ENCODE results near the gene CD300LF.

Gene CD300LF

DNA sequence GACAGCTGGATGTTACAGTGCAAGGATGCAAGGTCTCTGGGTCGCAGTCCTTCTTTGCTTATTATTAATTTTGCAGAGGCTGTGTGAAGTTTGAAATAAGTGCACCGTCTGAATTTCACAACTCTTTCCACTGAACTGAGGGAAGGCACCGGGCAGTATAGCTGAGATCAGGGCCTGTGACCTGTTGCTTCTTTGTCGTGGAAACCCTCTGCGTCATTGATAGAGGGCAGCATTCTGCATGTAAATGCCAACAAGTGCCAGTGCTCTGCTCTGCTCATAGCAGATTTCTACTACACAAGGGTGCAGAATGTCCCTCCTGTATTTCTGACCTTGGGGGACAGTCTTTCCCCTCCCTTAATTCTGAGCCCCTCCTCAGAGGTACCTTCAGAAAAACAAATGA is 26.0 kb downstream of the CD300LF start:
- Histone ChIP-seq H3K9me3 (ENCODE audit: control insufficient read depth, low read length) (no peaks in the 10 kb centered on the region), H3K4me3 (ENCODE audit: extremely low read depth, insufficient read depth, low read length, poor library complexity, severe bottlenecking) (no peak overlapping the region), H3K36me3 (ENCODE audit: control insufficient read depth, insufficient read depth, low read length) (no peaks in the 10 kb centered on the region), H3K27ac (ENCODE audit: low read depth, low read length, severe bottlenecking) (no peak overlapping the region), H3K4me1 (ENCODE audit: control insufficient read depth, insufficient read depth, low read length, poor library complexity, severe bottlenecking) (no peaks in the 10 kb centered on the region)
- WGBS, 2 experiments (ENCODE audit: insufficient coverage in 2 of 2), result 67 to 69% methylated on average over 4 to 5 of the region's 5 CpGs

DNA sequence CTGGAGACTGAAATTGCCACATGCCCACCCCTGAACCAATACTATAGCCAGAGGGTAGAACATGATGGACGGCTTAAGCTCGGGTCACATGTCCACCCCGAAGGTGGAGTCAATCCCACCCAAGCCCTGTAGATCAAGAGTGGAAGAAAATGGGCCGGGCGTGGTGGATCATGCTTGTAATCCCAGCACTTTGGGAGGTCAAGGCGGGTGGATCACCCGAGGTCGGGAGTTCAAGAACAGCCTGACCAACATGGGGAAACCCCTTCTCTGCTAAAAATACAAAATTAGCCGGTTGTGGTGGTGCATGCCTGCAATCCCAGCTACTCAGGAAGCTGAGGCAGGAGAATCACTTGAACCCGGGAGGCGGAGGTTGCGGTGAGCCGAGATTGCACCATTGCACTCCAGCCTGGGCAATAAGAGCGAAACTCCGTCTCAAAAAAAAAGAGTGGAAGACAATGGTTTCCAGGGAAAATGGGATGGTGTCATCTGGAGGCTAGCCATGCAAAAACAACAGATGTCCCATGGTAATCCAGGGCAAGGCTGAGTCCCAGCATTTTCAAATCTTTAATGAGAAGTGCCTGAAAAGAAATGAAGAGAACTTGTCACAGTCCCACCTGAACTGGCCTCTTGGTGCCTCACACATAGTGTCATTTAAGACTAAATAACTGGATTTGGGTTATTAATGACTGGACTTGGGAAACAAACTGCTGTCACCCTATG is 30.1 kb downstream of the CD300LF start:
- no peaks in the 10 kb centered on the region for H3K4me1 ChIP-seq (ENCODE audit: control insufficient read depth, insufficient read depth, low read length, poor library complexity, severe bottlenecking)
- H3K36me3 ChIP-seq (ENCODE audit: control insufficient read depth, insufficient read depth, low read length), result no peaks in the 10 kb centered on the region
- H3K4me3 ChIP-seq (ENCODE audit: extremely low read depth, insufficient read depth, low read length, poor library complexity, severe bottlenecking), result no peak overlapping the region
- no peaks in the 10 kb centered on the region for H3K9me3 ChIP-seq (ENCODE audit: control insufficient read depth, low read length)
- no peak overlapping the region for H3K27ac ChIP-seq (ENCODE audit: low read depth, low read length, severe bottlenecking)
- 83 to 87% methylated on average over 7 to 15 of the region's 15 CpGs for WGBS, 2 experiments (ENCODE audit: insufficient coverage in 2 of 2)

DNA sequence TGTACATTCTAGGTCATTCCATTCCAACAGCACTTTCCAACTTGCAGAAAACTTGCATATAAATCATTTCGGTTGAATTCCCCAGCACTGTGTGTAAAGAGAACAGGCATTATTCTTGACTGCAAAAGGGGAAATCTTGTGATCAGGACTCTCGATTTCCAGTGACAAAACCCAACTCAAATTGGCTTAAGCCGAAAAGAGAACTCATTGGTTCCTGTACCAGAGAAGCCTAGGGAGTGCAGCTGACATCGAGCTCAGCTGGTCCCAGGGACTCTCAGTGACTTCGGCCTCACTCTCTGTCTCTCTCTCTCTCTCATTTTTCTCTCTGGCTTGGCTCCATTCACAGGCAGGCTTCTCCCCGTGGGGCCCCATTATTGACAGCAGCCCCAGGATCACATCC is 30.7 kb downstream of the CD300LF start:
- H3K27ac ChIP-seq (ENCODE audit: low read depth, low read length, severe bottlenecking), result no peak overlapping the region

DNA sequence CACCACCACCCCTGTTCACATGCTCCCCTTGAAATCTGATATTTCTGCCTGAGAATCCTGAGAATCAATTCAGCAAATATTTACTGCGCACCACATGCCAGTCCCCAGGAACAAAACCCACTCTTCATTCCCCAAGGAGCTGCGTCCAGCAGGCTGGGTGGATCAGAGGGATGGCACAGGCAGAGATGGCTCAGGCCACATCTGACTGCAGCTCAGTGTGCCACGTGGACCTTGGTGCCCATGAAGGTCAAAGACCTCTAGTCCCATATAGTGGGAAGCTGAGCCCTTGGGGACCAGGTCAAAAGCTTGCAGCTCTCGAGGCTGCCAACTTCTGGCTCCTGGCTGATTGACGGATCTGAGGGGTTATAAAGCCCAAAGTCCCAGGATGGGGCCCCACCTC is 31.8 kb downstream of the CD300LF start:
- Histone ChIP-seq H3K27ac (ENCODE audit: low read depth, low read length, severe bottlenecking) (no peak overlapping the region), H3K4me1 (ENCODE audit: control insufficient read depth, insufficient read depth, low read length, poor library complexity, severe bottlenecking) (peaks cover 13% of the 10 kb centered on the region), H3K9me3 (ENCODE audit: control insufficient read depth, low read length) (no peaks in the 10 kb centered on the region), H3K36me3 (ENCODE audit: control insufficient read depth, insufficient read depth, low read length) (no peaks in the 10 kb centered on the region), H3K4me3 (ENCODE audit: extremely low read depth, insufficient read depth, low read length, poor library complexity, severe bottlenecking) (no peak overlapping the region)
- WGBS, 2 experiments (ENCODE audit: insufficient coverage in 2 of 2), result 73 to 82% methylated on average over 5 of the region's 5 CpGs

More for the DNA sequence above, 30.7 kb downstream of the CD300LF start:
- no peak overlapping the region for H3K4me3 ChIP-seq (ENCODE audit: extremely low read depth, insufficient read depth, low read length, poor library complexity, severe bottlenecking)
- no peaks in the 10 kb centered on the region for H3K36me3 ChIP-seq (ENCODE audit: control insufficient read depth, insufficient read depth, low read length)
- H3K4me1 ChIP-seq (ENCODE audit: control insufficient read depth, insufficient read depth, low read length, poor library complexity, severe bottlenecking), result peaks cover 5% of the 10 kb centered on the region
- WGBS, 2 experiments (ENCODE audit: insufficient coverage in 2 of 2), result 78 to 81% methylated on average over 5 of the region's 6 CpGs
- H3K9me3 ChIP-seq (ENCODE audit: control insufficient read depth, low read length), result no peaks in the 10 kb centered on the region

DNA sequence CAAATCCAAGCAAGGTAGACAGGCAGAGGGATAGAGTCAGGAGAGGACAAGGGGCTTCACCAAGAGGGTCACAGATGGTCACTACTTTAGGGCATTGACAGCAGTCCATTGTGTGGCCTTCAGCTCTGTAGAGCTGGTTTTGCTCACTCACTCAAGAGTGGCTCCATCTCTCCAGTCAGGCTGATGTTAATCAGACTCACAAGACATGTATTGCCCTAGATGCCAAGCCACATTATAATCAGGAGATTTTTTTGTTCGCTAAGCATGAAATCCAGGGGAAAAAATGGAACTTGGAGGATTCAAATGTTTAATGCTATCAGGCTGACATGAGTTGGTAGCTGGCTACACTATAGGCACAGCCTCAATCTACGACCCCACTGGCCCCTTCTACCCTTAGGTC is 32.5 kb downstream of the CD300LF start:
- 60 to 68% methylated on average over 1 to 2 of the region's 2 CpGs for WGBS, 2 experiments (ENCODE audit: insufficient coverage in 2 of 2)
- no peak overlapping the region for H3K27ac ChIP-seq (ENCODE audit: low read depth, low read length, severe bottlenecking)
- H3K9me3 ChIP-seq (ENCODE audit: control insufficient read depth, low read length), result no peaks in the 10 kb centered on the region
- H3K4me1 ChIP-seq (ENCODE audit: control insufficient read depth, insufficient read depth, low read length, poor library complexity, severe bottlenecking), result peaks cover 13% of the 10 kb centered on the region
- H3K36me3 ChIP-seq (ENCODE audit: control insufficient read depth, insufficient read depth, low read length), result no peaks in the 10 kb centered on the region
- no peak overlapping the region for H3K4me3 ChIP-seq (ENCODE audit: extremely low read depth, insufficient read depth, low read length, poor library complexity, severe bottlenecking)

DNA sequence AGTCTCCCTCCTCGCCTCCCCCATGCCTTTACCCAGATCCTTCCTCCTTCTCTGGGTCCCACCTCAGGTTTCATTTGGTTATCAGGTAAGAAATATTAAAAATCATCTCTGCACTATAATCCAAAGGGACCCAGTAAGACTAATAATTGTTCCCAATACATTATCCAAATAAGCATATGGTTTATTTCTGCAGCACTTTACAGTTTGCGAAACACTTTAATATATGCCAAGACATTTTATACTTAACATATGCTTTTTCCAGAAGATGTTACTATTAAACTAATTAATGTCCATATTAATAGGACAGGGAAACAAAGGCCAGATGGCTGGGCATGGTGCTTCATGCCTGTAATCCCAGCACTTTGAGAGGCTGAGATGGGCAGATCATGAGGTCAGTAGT is 33.3 kb downstream of the CD300LF start:
- Histone ChIP-seq H3K4me3 (ENCODE audit: extremely low read depth, insufficient read depth, low read length, poor library complexity, severe bottlenecking) (no peak overlapping the region), H3K9me3 (ENCODE audit: control insufficient read depth, low read length) (no peaks in the 10 kb centered on the region), H3K27ac (ENCODE audit: low read depth, low read length, severe bottlenecking) (no peak overlapping the region), H3K4me1 (ENCODE audit: control insufficient read depth, insufficient read depth, low read length, poor library complexity, severe bottlenecking) (peaks cover 13% of the 10 kb centered on the region), H3K36me3 (ENCODE audit: control insufficient read depth, insufficient read depth, low read length) (no peaks in the 10 kb centered on the region)
- WGBS, 2 experiments (ENCODE audit: insufficient coverage in 2 of 2), result 80% methylated on average over 1 of the region's 2 CpGs; no CpG with 5 or more reads in 1 of the 2 experiments

DNA sequence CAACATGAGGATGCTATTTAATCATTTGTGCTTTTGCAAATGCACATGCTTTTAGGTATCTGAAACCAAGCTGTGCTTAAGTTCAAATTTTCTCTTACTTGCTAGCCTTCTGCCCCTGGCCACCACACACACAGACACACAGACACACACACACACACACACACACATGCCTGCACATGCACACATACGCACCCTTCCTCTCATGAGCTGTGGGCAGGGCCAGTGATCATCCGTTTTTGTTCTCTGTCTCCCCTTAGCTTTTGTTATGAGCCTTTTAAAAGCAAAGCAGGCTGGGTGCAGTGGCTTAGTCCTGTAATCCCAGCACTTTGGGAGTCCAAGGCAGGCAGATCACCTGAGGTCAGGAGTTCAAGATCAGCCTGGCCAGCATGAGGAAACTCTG is 34.2 kb downstream of the CD300LF start:
- Histone ChIP-seq H3K27ac (ENCODE audit: low read depth, low read length, severe bottlenecking) (peak overlapping the region; percentile 90), H3K4me1 (ENCODE audit: control insufficient read depth, insufficient read depth, low read length, poor library complexity, severe bottlenecking) (peaks cover 13% of the 10 kb centered on the region), H3K4me3 (ENCODE audit: extremely low read depth, insufficient read depth, low read length, poor library complexity, severe bottlenecking) (no peak overlapping the region), H3K9me3 (ENCODE audit: control insufficient read depth, low read length) (no peaks in the 10 kb centered on the region), H3K36me3 (ENCODE audit: control insufficient read depth, insufficient read depth, low read length) (no peaks in the 10 kb centered on the region)
- WGBS, 2 experiments (ENCODE audit: insufficient coverage in 2 of 2), result 35 to 42% methylated on average over 2 of the region's 2 CpGs

DNA sequence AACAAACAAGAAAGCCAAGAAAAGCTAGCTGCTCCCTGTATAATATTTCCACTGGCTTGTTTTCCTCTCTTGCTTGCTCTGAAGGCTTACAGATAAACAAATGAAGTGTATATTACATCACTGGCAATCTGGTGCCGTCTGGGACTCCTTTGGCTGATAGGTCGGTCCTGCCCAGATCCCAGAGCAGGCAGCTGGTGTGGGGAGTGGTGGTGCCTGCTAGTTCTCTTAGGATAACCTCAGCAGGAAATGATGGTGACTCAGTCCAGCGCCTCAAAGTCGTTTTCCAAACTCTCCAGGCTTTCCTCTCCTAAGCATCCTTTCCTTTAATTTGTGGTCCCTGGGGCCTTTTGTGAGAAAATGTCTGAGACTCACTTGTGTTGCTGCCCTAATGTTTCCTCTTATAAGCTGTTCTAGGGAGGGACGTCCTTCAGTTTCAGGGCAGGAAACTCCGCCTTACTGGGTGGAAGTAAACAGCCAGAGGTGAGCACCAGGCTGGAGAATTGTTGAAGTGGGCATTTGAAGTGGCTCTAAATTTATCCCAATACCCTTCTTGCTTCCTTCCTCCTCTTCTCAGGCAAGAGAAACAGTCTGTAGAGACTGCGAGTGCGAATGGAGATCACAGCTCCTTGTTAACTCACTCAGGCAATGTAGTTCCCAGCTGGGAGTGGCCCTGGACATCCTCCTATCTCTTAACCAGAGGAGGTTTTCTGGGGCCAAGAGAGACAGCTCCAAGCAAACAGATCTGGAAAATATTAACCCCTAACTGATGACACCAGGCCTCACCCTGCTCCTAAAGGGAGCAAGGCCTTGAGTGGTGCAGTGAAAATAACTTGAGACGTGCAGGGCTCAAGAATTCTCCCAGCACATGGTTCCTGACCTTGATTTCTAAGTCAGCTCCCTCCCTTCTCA is 34.9 kb downstream of the CD300LF start:
- Histone ChIP-seq H3K9me3 (ENCODE audit: control insufficient read depth, low read length) (no peaks in the 10 kb centered on the region), H3K4me1 (ENCODE audit: control insufficient read depth, insufficient read depth, low read length, poor library complexity, severe bottlenecking) (peaks cover 13% of the 10 kb centered on the region), H3K27ac (ENCODE audit: low read depth, low read length, severe bottlenecking) (peak overlapping the region; percentile 90), H3K36me3 (ENCODE audit: control insufficient read depth, insufficient read depth, low read length) (no peaks in the 10 kb centered on the region), H3K4me3 (ENCODE audit: extremely low read depth, insufficient read depth, low read length, poor library complexity, severe bottlenecking) (no peak overlapping the region)
- WGBS, 2 experiments (ENCODE audit: insufficient coverage in 2 of 2), result 33 to 44% methylated on average over 2 to 5 of the region's 9 CpGs

DNA sequence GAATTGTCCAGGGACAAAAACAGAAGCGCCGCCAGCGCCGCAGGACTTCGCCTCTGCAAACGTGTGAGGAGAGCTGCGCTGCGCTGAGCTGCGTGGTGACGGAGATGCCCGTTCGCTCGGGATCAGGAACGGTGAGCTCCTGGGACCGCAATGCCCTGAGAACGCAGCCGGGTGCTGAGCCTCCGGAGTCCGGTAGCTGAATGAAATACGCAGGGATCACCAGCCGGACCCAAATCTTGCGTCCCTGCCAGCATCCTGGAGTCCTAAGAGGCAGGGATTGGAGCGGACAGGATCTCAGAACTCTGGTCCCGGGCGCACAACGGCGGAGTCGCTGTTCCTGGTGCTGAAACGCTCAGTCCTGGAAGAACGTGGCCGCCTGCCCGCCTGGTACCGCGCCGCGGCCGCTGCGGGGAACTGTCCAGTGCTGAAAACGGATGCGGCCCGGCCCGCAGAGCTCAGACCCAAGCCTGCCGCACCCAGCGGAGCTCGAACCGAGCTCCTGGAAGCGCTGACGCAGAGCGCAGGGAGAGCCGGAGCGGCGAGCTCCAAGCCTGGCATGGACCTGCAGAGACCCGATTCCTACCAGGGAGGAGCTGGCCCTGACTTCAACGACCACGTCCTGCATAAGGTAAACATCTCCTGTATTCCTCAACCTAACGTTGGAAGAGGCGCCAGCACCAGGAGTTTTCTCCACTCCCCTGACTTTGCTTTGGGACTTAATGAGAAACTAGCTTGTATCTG is 41.5 kb downstream of the CD300LF start:
- no peaks in the 10 kb centered on the region for H3K9me3 ChIP-seq (ENCODE audit: control insufficient read depth, low read length)
- H3K27ac ChIP-seq (ENCODE audit: low read depth, low read length, severe bottlenecking), result no peak overlapping the region
- H3K36me3 ChIP-seq (ENCODE audit: control insufficient read depth, insufficient read depth, low read length), result no peaks in the 10 kb centered on the region
- 6 to 8% methylated on average over 48 to 54 of the region's 57 CpGs for WGBS, 2 experiments (ENCODE audit: insufficient coverage in 2 of 2)
- no peak overlapping the region for H3K4me3 ChIP-seq (ENCODE audit: extremely low read depth, insufficient read depth, low read length, poor library complexity, severe bottlenecking)
- H3K4me1 ChIP-seq (ENCODE audit: control insufficient read depth, insufficient read depth, low read length, poor library complexity, severe bottlenecking), result peaks cover 2% of the 10 kb centered on the region

DNA sequence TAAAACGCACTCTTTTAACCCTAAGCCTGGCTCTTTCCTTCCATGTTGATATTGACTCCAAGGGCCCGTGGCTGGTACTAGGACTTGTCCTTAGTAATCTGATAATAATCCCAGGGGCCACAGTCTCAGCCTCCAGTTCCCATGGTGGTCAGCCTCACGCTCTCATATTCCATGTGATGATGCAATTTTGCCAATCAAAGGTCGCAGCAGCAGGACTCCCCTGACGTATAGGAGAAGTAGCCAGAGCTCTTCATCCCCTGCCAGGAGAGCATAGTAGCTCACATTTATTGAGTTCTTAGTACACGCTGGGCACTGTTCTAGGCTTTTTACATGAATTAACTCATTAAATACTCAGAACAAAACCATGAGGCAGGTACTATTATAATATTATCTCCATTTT is 42.4 kb downstream of the CD300LF start:
- Histone ChIP-seq H3K36me3 (ENCODE audit: control insufficient read depth, insufficient read depth, low read length) (no peaks in the 10 kb centered on the region), H3K9me3 (ENCODE audit: control insufficient read depth, low read length) (no peaks in the 10 kb centered on the region), H3K4me1 (ENCODE audit: control insufficient read depth, insufficient read depth, low read length, poor library complexity, severe bottlenecking) (no peaks in the 10 kb centered on the region), H3K4me3 (ENCODE audit: extremely low read depth, insufficient read depth, low read length, poor library complexity, severe bottlenecking) (no peak overlapping the region), H3K27ac (ENCODE audit: low read depth, low read length, severe bottlenecking) (no peak overlapping the region)
- 66 to 74% methylated on average over 4 to 5 of the region's 6 CpGs for WGBS, 2 experiments (ENCODE audit: insufficient coverage in 2 of 2)

Measured in mesodermal cell (in vitro differentiated cells).